ENCODE data around the gene GMDS. TPM values are rescaled to one million over a fixed set of nuclear protein-coding genes. Genes with fewer than 3 reads are reported as not detected.

GMDS gene
- total RNA-seq, 1 experiment from 2014 or later, result 27.6 TPM

- H3K27me3 ChIP-seq (ENCODE audit: insufficient read depth, low read length), result no peaks in the 10 kb centered on the region
- H3K23ac ChIP-seq (ENCODE audit: insufficient read length, low read depth, low read length), result no peak overlapping the region
- no peak overlapping the region for H2BK12ac ChIP-seq (ENCODE audit: insufficient read length, low read depth, low read length)
- DNase-seq, result no peak
- H3K9ac ChIP-seq (ENCODE audit: extremely low read depth, insufficient read length, low read length), result no peak overlapping the region
- Mint-ChIP-seq H3K9me3 (no peaks in the 10 kb centered on the region), H3K27ac (no peak overlapping the region), H3K27me3 (ENCODE audit: low read depth) (peaks cover 16% of the 10 kb centered on the region), H3K4me3 (no peak overlapping the region), H3K36me3 (ENCODE audit: insufficient read depth in 1 of 3, low read depth in 3 of 3) (no peaks in the 10 kb centered on the region), H3K4me1 (peaks cover 0 to 3% of the 10 kb centered on the region in 2 experiments; a peak in 1 of 4 replicates)
- no peak overlapping the region for H3T11ph ChIP-seq (ENCODE audit: low read length)
- H2AFZ ChIP-seq (ENCODE audit: low read length), result no peak overlapping the region
- no peak overlapping the region for H2BK20ac ChIP-seq (ENCODE audit: low read depth, low read length, poor library complexity, severe bottlenecking)
- no peak overlapping the region for H3K14ac ChIP-seq (ENCODE audit: insufficient read depth, low read length)
- H3K79me2 ChIP-seq (ENCODE audit: insufficient read depth, low read length), result no peaks in the 10 kb centered on the region
- no peak overlapping the region for H3K27ac ChIP-seq (ENCODE audit: insufficient read length, low read depth, low read length)
- no peak overlapping the region for H4K8ac ChIP-seq (replicated peaks; ENCODE audit: insufficient read length, low read depth, low read length)
- no peaks in the 10 kb centered on the region for H4K20me1 ChIP-seq (ENCODE audit: control insufficient read depth, insufficient read depth, insufficient read length)
- H3K56ac ChIP-seq (ENCODE audit: insufficient read length, low read depth, low read length), result no peak overlapping the region
- no peak overlapping the region for H4K5ac ChIP-seq (ENCODE audit: insufficient read length, low read depth, low read length)
- H3K4ac ChIP-seq (ENCODE audit: low read depth, low read length), result no peak overlapping the region
- no peak overlapping the region for H2BK120ac ChIP-seq (ENCODE audit: low read depth, low read length, poor library complexity, severe bottlenecking)
- H2AK5ac ChIP-seq (ENCODE audit: insufficient read length, low read length), result no peak overlapping the region
- no peaks in the 10 kb centered on the region for H3K79me1 ChIP-seq (ENCODE audit: insufficient read depth, low read depth, low read length, poor library complexity, severe bottlenecking)
- no CpG with 5 or more reads among the region's 6 CpGs for WGBS (ENCODE audit: extremely low coverage, insufficient read length, low lambda C conversion rate)
- no peak overlapping the region for H2BK5ac ChIP-seq (ENCODE audit: insufficient read length, low read length)
- no peaks in the 10 kb centered on the region for H3K23me2 ChIP-seq (ENCODE audit: insufficient read length, low read depth, low read length, poor library complexity, severe bottlenecking)
- no peaks in the 10 kb centered on the region for H3K4me1 ChIP-seq (ENCODE audit: insufficient read depth, low read length)
- TF ChIP-seq, protein P1, sequence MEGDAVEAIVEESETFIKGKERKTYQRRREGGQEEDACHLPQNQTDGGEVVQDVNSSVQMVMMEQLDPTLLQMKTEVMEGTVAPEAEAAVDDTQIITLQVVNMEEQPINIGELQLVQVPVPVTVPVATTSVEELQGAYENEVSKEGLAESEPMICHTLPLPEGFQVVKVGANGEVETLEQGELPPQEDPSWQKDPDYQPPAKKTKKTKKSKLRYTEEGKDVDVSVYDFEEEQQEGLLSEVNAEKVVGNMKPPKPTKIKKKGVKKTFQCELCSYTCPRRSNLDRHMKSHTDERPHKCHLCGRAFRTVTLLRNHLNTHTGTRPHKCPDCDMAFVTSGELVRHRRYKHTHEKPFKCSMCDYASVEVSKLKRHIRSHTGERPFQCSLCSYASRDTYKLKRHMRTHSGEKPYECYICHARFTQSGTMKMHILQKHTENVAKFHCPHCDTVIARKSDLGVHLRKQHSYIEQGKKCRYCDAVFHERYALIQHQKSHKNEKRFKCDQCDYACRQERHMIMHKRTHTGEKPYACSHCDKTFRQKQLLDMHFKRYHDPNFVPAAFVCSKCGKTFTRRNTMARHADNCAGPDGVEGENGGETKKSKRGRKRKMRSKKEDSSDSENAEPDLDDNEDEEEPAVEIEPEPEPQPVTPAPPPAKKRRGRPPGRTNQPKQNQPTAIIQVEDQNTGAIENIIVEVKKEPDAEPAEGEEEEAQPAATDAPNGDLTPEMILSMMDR (conservative IDR thresholded peaks at IDR 0.05), result no peak
- no peak overlapping the region for H2BK15ac ChIP-seq (ENCODE audit: low read depth, low read length)
- H3K4me2 ChIP-seq (ENCODE audit: insufficient read depth, insufficient read length, low read length), result no peak overlapping the region
- H4K91ac ChIP-seq (ENCODE audit: insufficient read length, low read depth, low read length), result no peak overlapping the region
- no peak overlapping the region for H3K18ac ChIP-seq (ENCODE audit: insufficient read length, low read depth, low read length)
- H3K9me3 ChIP-seq (ENCODE audit: control insufficient read depth, low read depth, low read length), result no peaks in the 10 kb centered on the region
These were observed 656.2 kb downstream of the GMDS start for GRCh38 chr6:1589208-1589607.
